Tibial nerve (tissue), 4 donors: ENCODE measurements around the gene CTNNA2. TPM values are rescaled to one million over a fixed set of nuclear protein-coding genes. Genes with fewer than 3 reads are reported as not detected.

Experiments
- DNase-seq, 2 donors: peaks; one replicate each; pipeline ENCODE4 v3.0.0-alpha.2; 2019; ENCODE audit warnings: low spot score in 2 of 2
- H3K27ac ChIP-seq, 4 donors: fragments of 200-600 bp; sonication (generic) in 3 of 4; one replicate each; pipeline ENCODE4 v1.5.1; 2017 to 2019; ENCODE audit warnings: mild to moderate bottlenecking in 1 of 4
- H3K27me3 ChIP-seq, 2 donors: fragments of 200-600 bp; sonication (generic) in 1 of 2; one replicate each; pipeline versions ENCODE4 v1.5.1 to v1.6.0; 2017 to 2019
- H3K36me3 ChIP-seq, 3 donors: fragments of 200-600 bp; sonication (generic); one replicate each; pipeline ENCODE4 v1.5.1; 2018 to 2019
- H3K4me1 ChIP-seq, 4 donors: fragments of 200-600 bp; sonication (generic) in 3 of 4; one replicate each; pipeline ENCODE4 v1.5.1; 2017 to 2019
- H3K4me3 ChIP-seq, 4 donors: fragments of 200-600 bp; sonication (generic) in 3 of 4; one replicate each; pipeline ENCODE4 v1.5.1; 2017 to 2019; ENCODE audit warnings: mild to moderate bottlenecking in 1 of 4, moderate library complexity in 1 of 4
- H3K9me3 ChIP-seq, 4 donors: fragments of 200-600 bp; sonication (generic) in 3 of 4; one replicate each; pipeline ENCODE4 v1.5.1; 2017 to 2019
- EP300 ChIP-seq, 2 donors: sonication (generic); formaldehyde crosslinking; IDR thresholded peaks; one replicate each; pipeline ENCODE4 v1.6.1; 2017; ENCODE audit warnings: antibody characterized with exemption in 2 of 2, mild to moderate bottlenecking in 1 of 2
- POLR2A ChIP-seq, 2 donors: fragments of 450-650 bp; IDR thresholded peaks; one replicate each; pipeline ENCODE4 v1.6.1; 2017; ENCODE audit warnings: antibody characterized with exemption in 2 of 2, mild to moderate bottlenecking in 2 of 2, moderate library complexity in 2 of 2
- WGBS, 2 donors: methylation state at CpG; one replicate each; pipeline ENCODE4 v1.1.5; 2018; 5-methylcytosine and 5-hydroxymethylcytosine counted together
- total RNA-seq, 4 donors: library from RNA; depleted of rRNA; stranded (reverse); fragments of >200 nt; gene quantifications; one replicate each; pipeline ENCODE4 v1.1.0, GENCODE V29; 2016
- TF ChIP-seq, protein P1 (sequence below), 5 experiments: fragments of 200-600 bp in 3 of 5; fragments of 450-650 bp in 2 of 5; sonication (generic) in 3 of 5; IDR thresholded peaks; one replicate each; pipeline ENCODE4 v1.5.1; 2016 to 2019; ENCODE audit warnings: antibody characterized with exemption in 5 of 5, mild to moderate bottlenecking in 3 of 5, moderate library complexity in 2 of 5

The CTNNA2 gene
- total RNA-seq, 4 donors from 2014 or later, result 0.39 to 3.3 (median 0.75) TPM

DNA sequence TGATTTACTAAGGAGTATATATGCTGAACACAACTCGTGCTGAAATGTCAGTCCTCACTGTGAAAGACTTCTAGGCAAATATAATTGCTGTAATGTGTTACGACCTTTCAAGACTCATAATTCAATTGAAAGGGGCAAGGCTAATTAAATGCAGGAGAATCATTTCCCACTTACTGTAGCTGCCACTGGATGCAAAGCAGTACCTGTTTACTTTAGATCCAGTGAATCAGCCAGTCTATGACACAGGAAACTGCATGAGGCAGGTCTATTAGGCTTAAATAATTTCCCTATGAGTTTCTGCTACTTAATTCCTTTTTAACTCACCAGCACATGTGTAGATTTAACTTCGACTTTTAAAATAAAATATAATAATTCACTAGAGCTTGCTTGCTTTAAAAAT lies 125.6 kb downstream of the CTNNA2 start:
- H3K4me3 ChIP-seq, result no peak overlapping the region
- TF ChIP-seq EP300 (IDR thresholded peaks at IDR 0.05) (no peak), POLR2A (IDR thresholded peaks at IDR 0.05) (no peak)
- TF ChIP-seq, protein P1, sequence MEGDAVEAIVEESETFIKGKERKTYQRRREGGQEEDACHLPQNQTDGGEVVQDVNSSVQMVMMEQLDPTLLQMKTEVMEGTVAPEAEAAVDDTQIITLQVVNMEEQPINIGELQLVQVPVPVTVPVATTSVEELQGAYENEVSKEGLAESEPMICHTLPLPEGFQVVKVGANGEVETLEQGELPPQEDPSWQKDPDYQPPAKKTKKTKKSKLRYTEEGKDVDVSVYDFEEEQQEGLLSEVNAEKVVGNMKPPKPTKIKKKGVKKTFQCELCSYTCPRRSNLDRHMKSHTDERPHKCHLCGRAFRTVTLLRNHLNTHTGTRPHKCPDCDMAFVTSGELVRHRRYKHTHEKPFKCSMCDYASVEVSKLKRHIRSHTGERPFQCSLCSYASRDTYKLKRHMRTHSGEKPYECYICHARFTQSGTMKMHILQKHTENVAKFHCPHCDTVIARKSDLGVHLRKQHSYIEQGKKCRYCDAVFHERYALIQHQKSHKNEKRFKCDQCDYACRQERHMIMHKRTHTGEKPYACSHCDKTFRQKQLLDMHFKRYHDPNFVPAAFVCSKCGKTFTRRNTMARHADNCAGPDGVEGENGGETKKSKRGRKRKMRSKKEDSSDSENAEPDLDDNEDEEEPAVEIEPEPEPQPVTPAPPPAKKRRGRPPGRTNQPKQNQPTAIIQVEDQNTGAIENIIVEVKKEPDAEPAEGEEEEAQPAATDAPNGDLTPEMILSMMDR (IDR thresholded peaks at IDR 0.05), result no peak
- no peaks in the 10 kb centered on the region for H3K27me3 ChIP-seq
- no peak overlapping the region for H3K27ac ChIP-seq
- no peak for DNase-seq
- H3K36me3 ChIP-seq, result no peaks in the 10 kb centered on the region
- H3K9me3 ChIP-seq, result no peaks in the 10 kb centered on the region
- WGBS, 2 donors, result 44 to 48% methylated on average over 3 of the region's 3 CpGs
- H3K4me1 ChIP-seq, result no peaks in the 10 kb centered on the region

DNA sequence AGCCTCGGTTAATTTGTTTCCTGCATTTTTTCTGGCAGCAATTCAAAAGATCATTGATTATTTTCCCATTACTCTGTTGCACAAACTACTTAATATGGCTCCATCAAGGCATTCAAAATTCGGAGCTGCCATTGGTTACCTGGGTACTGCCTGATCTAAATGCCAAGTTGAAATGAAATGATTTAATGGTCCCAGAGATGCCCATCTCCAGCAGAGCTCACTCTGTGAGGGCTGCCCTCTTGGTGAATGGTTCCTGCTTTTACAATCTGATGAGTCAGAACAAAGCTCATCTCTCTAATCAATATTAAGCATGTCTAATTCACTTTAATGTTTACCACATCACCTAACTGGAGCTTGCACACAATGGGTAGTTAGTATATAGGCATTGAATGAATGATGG lies 126.1 kb downstream of the CTNNA2 start:
- no peak overlapping the region for H3K27ac ChIP-seq
- no peak overlapping the region for H3K4me3 ChIP-seq
- H3K36me3 ChIP-seq, result no peaks in the 10 kb centered on the region
- no peak for TF ChIP-seq POLR2A (IDR thresholded peaks at IDR 0.05)
- WGBS, 2 donors, result 54 to 60% methylated on average over 2 of the region's 2 CpGs
- DNase-seq, result no peak
- no peaks in the 10 kb centered on the region for H3K4me1 ChIP-seq
- H3K27me3 ChIP-seq, result no peaks in the 10 kb centered on the region
- H3K9me3 ChIP-seq, result no peaks in the 10 kb centered on the region

DNA sequence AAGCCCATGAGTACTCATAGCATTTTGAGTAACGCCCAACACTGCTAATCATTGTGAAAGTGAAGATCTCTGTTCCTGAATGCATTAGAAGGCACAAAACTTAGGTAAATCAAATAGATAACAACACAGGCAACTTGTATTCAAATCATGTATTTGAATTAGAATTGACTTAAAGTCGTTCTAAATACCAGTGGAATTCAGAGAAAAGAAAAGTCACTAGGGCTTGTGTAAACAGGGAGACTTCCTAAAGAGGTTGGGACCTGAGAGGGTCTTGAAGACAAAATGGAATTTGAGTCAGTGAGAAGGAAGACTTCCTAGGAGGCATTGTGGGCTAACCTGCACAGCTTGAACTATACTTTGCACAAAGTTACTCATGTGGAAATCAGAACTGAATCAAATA lies 127.2 kb downstream of the CTNNA2 start:
- H3K27ac ChIP-seq, result no peak overlapping the region
- WGBS, 2 donors, result 41 to 50% methylated on average over 2 of the region's 2 CpGs
- TF ChIP-seq EP300 (IDR thresholded peaks at IDR 0.05) (no peak), POLR2A (IDR thresholded peaks at IDR 0.05) (no peak)
- TF ChIP-seq, protein P1 (IDR thresholded peaks at IDR 0.05), result no peak
- H3K36me3 ChIP-seq, result no peaks in the 10 kb centered on the region
- no peak for DNase-seq
- H3K9me3 ChIP-seq, result no peaks in the 10 kb centered on the region
- H3K27me3 ChIP-seq, result no peaks in the 10 kb centered on the region
- H3K4me3 ChIP-seq, result no peak overlapping the region
- no peaks in the 10 kb centered on the region for H3K4me1 ChIP-seq

DNA sequence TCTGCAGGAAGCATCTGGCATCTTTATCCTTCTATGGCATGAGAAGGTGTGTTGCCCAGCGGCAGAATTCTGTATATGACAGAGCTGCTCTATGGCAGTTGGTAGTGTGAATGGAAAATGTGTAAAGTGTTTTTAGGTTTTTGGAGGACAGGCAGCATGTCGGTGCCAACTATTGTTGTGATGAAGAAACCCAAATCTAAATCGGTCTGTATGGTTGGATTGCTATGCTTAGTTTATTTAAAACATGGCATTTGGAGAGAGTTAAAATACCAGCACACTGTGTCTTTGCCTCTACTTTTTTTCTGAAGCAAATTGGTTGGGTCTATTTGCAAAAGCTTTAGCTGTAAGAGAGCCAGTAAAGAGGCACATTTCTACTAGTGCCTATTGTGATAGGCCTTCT lies 136.7 kb downstream of the CTNNA2 start:
- H3K9me3 ChIP-seq, result no peaks in the 10 kb centered on the region
- no peak for DNase-seq
- H3K27ac ChIP-seq, result no peak overlapping the region
- no peaks in the 10 kb centered on the region for H3K4me1 ChIP-seq
- no peak overlapping the region for H3K4me3 ChIP-seq
- no peaks in the 10 kb centered on the region for H3K36me3 ChIP-seq
- no peak for TF ChIP-seq EP300 (IDR thresholded peaks at IDR 0.05)
- TF ChIP-seq, protein P1 (IDR thresholded peaks at IDR 0.05), result no peak
- no peak for TF ChIP-seq POLR2A (IDR thresholded peaks at IDR 0.05)
- WGBS, 2 donors, result 84 to 93% methylated on average over 3 of the region's 3 CpGs
- H3K27me3 ChIP-seq, result no peaks in the 10 kb centered on the region

DNA sequence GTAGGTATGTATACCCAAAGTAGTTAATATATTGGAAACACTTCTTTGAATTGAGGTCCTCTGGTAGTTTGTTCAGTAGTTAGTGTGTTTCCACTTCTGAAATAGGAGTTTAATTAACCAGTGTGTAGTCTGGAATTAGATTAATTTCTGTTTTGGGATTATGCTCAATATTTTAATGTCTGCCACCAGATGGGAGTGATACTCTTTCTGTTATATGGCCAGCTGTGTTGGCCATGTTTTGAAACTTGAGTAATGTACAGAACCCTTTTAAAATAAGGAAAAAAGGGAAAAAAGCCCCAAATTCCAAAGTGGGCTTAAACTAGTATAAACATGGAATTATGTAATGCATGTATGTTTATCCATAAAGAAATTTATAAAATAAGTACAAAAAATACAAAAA lies 147.7 kb downstream of the CTNNA2 start:
- Histone ChIP-seq H3K36me3 (no peaks in the 10 kb centered on the region), H3K4me1 (no peaks in the 10 kb centered on the region), H3K27ac (no peak overlapping the region), H3K4me3 (no peak overlapping the region), H3K9me3 (no peaks in the 10 kb centered on the region), H3K27me3 (no peaks in the 10 kb centered on the region)
- no peak for DNase-seq
- TF ChIP-seq, protein P1 (IDR thresholded peaks at IDR 0.05), result no peak
- TF ChIP-seq EP300 (IDR thresholded peaks at IDR 0.05) (no peak), POLR2A (IDR thresholded peaks at IDR 0.05) (no peak)

DNA sequence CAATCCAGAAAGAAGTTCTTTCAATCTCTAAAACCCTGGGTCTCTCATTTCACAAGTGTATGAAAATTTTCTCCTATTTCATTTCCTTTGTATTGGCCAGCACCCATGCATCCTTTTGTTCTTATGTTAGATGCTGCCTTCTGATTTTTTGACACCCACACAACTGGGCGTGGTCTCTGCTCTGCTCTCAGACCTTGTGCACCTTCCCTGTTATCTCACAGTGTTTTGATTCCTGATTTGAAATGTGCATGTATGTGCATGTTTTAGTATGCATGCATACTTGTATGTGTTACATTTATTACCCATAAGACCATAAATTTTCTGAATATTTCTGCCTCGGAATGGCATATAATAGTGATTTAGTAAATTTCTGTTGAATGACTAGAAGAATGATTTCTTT lies 152.2 kb downstream of the CTNNA2 start:
- 68 to 74% methylated on average over 2 of the region's 2 CpGs for WGBS, 2 donors
- H3K4me1 ChIP-seq, result no peaks in the 10 kb centered on the region
- TF ChIP-seq POLR2A (IDR thresholded peaks at IDR 0.05) (no peak), EP300 (IDR thresholded peaks at IDR 0.05) (no peak)
- TF ChIP-seq, protein P1 (IDR thresholded peaks at IDR 0.05), result no peak
- no peak overlapping the region for H3K27ac ChIP-seq
- H3K27me3 ChIP-seq, result no peaks in the 10 kb centered on the region
- H3K9me3 ChIP-seq, result no peaks in the 10 kb centered on the region
- H3K4me3 ChIP-seq, result no peak overlapping the region
- H3K36me3 ChIP-seq, result no peaks in the 10 kb centered on the region
- no peak for DNase-seq
